NB4 (cell line): Measurements from ENCODE around the gene STOX2.

Experiments
- DNase-seq: peaks from one replicate; pipeline ENCODE4 v3.0.0; 2010; ENCODE audit warnings: low read depth
- H3K4me3 ChIP-seq: one replicate; pipeline ENCODE4 v1.5.1; 2011; ENCODE audit warnings: mild to moderate bottlenecking, low read depth, low read length, moderate library complexity
- CTCF ChIP-seq: IDR thresholded peaks from one replicate; pipeline ENCODE4 v1.5.1; 2012; ENCODE audit warnings: low read depth, low read length
- MAX ChIP-seq: IDR thresholded peaks from 2 replicates; pipeline ENCODE4 v1.6.1; 2011; ENCODE audit warnings: low read depth, low read length
- MYC ChIP-seq: IDR thresholded peaks from 2 replicates; pipeline ENCODE4 v1.6.1; 2011; ENCODE audit warnings: low read depth, low read length
- POLR2A ChIP-seq: IDR thresholded peaks from 2 replicates; pipeline ENCODE4 v1.6.1; 2011; ENCODE audit warnings: mild to moderate bottlenecking; ENCODE audit not compliant: insufficient read length; ENCODE audit errors: extremely low read depth

Gene STOX2

GRCh38 chr4:183873409-183874185, 31.5 kb upstream of the STOX2 start:
- no peak overlapping the region for H3K4me3 ChIP-seq
- no peak for DNase-seq
- TF ChIP-seq MAX = no peak
- TF ChIP-seq CTCF = no peak
- TF ChIP-seq MYC = no peak
- TF ChIP-seq POLR2A = no peak

- no peak overlapping the region for H3K4me3 ChIP-seq
- no peak for DNase-seq
- TF ChIP-seq CTCF = no peak
- no peak for TF ChIP-seq POLR2A
- TF ChIP-seq MYC = no peak
- TF ChIP-seq MAX = no peak
Measured at GRCh38 chr4:183875251-183875825, 29.8 kb upstream of the STOX2 start.

- H3K4me3 ChIP-seq = no peak overlapping the region
- TF ChIP-seq CTCF = no peak
- TF ChIP-seq MAX = no peak
- TF ChIP-seq MYC = no peak
- no peak for DNase-seq
Measured at GRCh38 chr4:183876268-183876934, 28.7 kb upstream of the STOX2 start.

- no peak for DNase-seq
- TF ChIP-seq MAX (no peak), POLR2A (no peak), CTCF (no peak), MYC (no peak)
- H3K4me3 ChIP-seq = no peak overlapping the region
Measured at GRCh38 chr4:183878251-183878970, 26.7 kb upstream of the STOX2 start.

GRCh38 chr4:183885205-183885720, 19.8 kb upstream of the STOX2 start:
- H3K4me3 ChIP-seq = no peak overlapping the region
- TF ChIP-seq MAX (no peak), CTCF (no peak), MYC (no peak), POLR2A (no peak)
- DNase-seq = no peak
